Amniotic epithelial cell (primary cell): ENCODE results near the gene PTPRU.

ENCODE experiments used
- DNase-seq: peaks from one replicate; pipeline ENCODE4 v3.0.0-alpha.2; 2010; ENCODE audit warnings: low read depth

Gene PTPRU

GRCh38 chr1:29335573-29335972 lies 99.3 kb downstream of the PTPRU start:
- DNase-seq: no peak

GRCh38 chr1:29338908-29339575 lies 102.7 kb downstream of the PTPRU start:
- peak; percentile 16 for DNase-seq

GRCh38 chr1:29341936-29342335 lies 105.6 kb downstream of the PTPRU start:
- DNase-seq: no peak

- DNase-seq: no peak
These were observed 106.0 kb downstream of the PTPRU start for GRCh38 chr1:29342351-29342750.

- no peak for DNase-seq
These were observed 106.7 kb downstream of the PTPRU start for GRCh38 chr1:29342983-29343382.

- DNase-seq: no peak
These were observed 107.2 kb downstream of the PTPRU start for GRCh38 chr1:29343476-29343875.

GRCh38 chr1:29343908-29344307 lies 107.6 kb downstream of the PTPRU start:
- no peak for DNase-seq

- no peak for DNase-seq
These were observed 108.0 kb downstream of the PTPRU start for GRCh38 chr1:29344336-29344735.

GRCh38 chr1:29346576-29346975 lies 110.3 kb downstream of the PTPRU start:
- DNase-seq: no peak

- no peak for DNase-seq
These were observed 113.7 kb downstream of the PTPRU start for GRCh38 chr1:29349871-29350491.

GRCh38 chr1:29352719-29353420 lies 116.5 kb downstream of the PTPRU start:
- DNase-seq: no peak

GRCh38 chr1:29354511-29355098 lies 118.3 kb downstream of the PTPRU start:
- DNase-seq: no peak

- DNase-seq: no peak
These were observed 119.1 kb downstream of the PTPRU start for GRCh38 chr1:29355375-29355774.

- no peak for DNase-seq
These were observed 120.3 kb downstream of the PTPRU start for GRCh38 chr1:29356663-29357062.

- no peak for DNase-seq
These were observed 121.1 kb downstream of the PTPRU start for GRCh38 chr1:29357452-29357851.

GRCh38 chr1:29358183-29358582 lies 121.9 kb downstream of the PTPRU start:
- no peak for DNase-seq

- no peak for DNase-seq
These were observed 124.4 kb downstream of the PTPRU start for GRCh38 chr1:29360768-29361167.

GRCh38 chr1:29361686-29362085 lies 125.4 kb downstream of the PTPRU start:
- DNase-seq: no peak

GRCh38 chr1:29362116-29362515 lies 125.8 kb downstream of the PTPRU start:
- DNase-seq: no peak

- DNase-seq: no peak
These were observed 126.4 kb downstream of the PTPRU start for GRCh38 chr1:29362764-29363163.

- no peak for DNase-seq
These were observed 127.2 kb downstream of the PTPRU start for GRCh38 chr1:29363536-29363935.

- DNase-seq: no peak
These were observed 127.9 kb downstream of the PTPRU start for GRCh38 chr1:29364101-29364678.
